ENCODE results near the gene FNIP2.
A peak's percentile ranks its signal among the peaks of the same experiment; 100 is the strongest.

FNIP2 gene

DNA sequence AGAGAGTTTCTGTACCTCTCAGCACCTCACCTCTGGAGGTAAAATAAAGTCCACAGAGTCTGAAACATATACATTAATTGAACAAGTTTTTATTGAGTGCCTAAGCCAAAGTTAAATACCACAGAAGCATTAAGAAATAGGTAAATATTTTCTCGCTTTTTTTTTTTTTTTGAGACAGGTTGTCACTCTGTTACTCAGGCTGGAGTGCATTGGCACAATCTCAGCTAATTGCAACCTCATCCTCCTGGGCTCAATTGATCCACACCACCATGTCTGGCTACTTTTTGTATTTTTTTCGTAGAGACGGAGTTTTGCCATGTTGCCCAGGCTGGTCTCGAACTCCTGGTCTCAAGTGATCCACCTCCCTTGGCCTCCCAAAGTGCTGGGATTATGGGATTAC lies 10.1 kb upstream of the FNIP2 start:
- TF ChIP-seq TEAD4 (IDR thresholded peaks at IDR 0.05): no peak
- no peak for TF ChIP-seq NFIC (IDR thresholded peaks at IDR 0.05)
- TF ChIP-seq, protein P1, sequence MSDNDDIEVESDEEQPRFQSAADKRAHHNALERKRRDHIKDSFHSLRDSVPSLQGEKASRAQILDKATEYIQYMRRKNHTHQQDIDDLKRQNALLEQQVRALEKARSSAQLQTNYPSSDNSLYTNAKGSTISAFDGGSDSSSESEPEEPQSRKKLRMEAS (IDR thresholded peaks at IDR 0.05): no peak
- TF ChIP-seq CEBPB (IDR thresholded peaks at IDR 0.05): no peak
- TF ChIP-seq RAD21 (IDR thresholded peaks at IDR 0.05; ENCODE audit: low read depth): no peak
- no peak for TF ChIP-seq EGR1 (IDR thresholded peaks at IDR 0.05)
- TF ChIP-seq EP300 (IDR thresholded peaks at IDR 0.05; ENCODE audit: borderline replicate concordance): no peak
- TF ChIP-seq ZBTB7A (IDR thresholded peaks at IDR 0.05; ENCODE audit: low read depth): no peak

DNA sequence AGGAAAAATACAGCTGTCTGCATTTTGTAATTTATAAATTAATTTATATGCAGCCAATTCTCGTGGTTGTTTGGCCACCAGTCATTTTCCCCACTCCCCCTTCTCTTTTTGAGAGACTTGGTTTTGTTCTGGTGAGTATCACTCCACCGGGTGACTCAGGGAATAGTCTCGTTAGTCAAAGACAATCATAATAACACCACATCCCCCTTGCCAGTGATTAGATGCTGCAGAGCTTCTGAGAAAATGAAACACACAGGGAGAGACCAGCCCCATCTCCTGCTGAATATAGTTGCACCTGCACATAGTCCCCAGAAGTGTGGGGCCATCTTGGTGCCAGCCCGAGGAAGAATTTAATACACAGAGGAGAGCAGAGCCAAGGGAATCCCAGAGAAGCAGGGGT lies 8.0 kb upstream of the FNIP2 start:
- TF ChIP-seq EGR1 (IDR thresholded peaks at IDR 0.05) (no peak), YY1 (IDR thresholded peaks at IDR 0.05; ENCODE audit: low read depth) (no peak), TCF12 (IDR thresholded peaks at IDR 0.05; ENCODE audit: low read depth) (no peak), CEBPB (IDR thresholded peaks at IDR 0.05) (no peak), ZBTB7A (IDR thresholded peaks at IDR 0.05; ENCODE audit: low read depth) (no peak), TEAD4 (IDR thresholded peaks at IDR 0.05) (no peak), TAF1 (IDR thresholded peaks at IDR 0.05; ENCODE audit: low read depth) (no peak), CREB1 (IDR thresholded peaks at IDR 0.05; ENCODE audit: low read depth) (no peak), RAD21 (IDR thresholded peaks at IDR 0.05; ENCODE audit: low read depth) (no peak), EP300 (IDR thresholded peaks at IDR 0.05; ENCODE audit: borderline replicate concordance) (no peak), NFIC (IDR thresholded peaks at IDR 0.05) (no peak), FOXM1 (IDR thresholded peaks at IDR 0.05; ENCODE audit: borderline replicate concordance, low read depth) (no peak)
- TF ChIP-seq, protein P1 (IDR thresholded peaks at IDR 0.05): no peak
- TF ChIP-seq, protein P2, sequence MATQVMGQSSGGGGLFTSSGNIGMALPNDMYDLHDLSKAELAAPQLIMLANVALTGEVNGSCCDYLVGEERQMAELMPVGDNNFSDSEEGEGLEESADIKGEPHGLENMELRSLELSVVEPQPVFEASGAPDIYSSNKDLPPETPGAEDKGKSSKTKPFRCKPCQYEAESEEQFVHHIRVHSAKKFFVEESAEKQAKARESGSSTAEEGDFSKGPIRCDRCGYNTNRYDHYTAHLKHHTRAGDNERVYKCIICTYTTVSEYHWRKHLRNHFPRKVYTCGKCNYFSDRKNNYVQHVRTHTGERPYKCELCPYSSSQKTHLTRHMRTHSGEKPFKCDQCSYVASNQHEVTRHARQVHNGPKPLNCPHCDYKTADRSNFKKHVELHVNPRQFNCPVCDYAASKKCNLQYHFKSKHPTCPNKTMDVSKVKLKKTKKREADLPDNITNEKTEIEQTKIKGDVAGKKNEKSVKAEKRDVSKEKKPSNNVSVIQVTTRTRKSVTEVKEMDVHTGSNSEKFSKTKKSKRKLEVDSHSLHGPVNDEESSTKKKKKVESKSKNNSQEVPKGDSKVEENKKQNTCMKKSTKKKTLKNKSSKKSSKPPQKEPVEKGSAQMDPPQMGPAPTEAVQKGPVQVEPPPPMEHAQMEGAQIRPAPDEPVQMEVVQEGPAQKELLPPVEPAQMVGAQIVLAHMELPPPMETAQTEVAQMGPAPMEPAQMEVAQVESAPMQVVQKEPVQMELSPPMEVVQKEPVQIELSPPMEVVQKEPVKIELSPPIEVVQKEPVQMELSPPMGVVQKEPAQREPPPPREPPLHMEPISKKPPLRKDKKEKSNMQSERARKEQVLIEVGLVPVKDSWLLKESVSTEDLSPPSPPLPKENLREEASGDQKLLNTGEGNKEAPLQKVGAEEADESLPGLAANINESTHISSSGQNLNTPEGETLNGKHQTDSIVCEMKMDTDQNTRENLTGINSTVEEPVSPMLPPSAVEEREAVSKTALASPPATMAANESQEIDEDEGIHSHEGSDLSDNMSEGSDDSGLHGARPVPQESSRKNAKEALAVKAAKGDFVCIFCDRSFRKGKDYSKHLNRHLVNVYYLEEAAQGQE (IDR thresholded peaks at IDR 0.05; ENCODE audit: low read depth): no peak
- TF ChIP-seq, protein P3, sequence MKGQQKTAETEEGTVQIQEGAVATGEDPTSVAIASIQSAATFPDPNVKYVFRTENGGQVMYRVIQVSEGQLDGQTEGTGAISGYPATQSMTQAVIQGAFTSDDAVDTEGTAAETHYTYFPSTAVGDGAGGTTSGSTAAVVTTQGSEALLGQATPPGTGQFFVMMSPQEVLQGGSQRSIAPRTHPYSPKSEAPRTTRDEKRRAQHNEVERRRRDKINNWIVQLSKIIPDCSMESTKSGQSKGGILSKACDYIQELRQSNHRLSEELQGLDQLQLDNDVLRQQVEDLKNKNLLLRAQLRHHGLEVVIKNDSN (IDR thresholded peaks at IDR 0.05): no peak

DNA sequence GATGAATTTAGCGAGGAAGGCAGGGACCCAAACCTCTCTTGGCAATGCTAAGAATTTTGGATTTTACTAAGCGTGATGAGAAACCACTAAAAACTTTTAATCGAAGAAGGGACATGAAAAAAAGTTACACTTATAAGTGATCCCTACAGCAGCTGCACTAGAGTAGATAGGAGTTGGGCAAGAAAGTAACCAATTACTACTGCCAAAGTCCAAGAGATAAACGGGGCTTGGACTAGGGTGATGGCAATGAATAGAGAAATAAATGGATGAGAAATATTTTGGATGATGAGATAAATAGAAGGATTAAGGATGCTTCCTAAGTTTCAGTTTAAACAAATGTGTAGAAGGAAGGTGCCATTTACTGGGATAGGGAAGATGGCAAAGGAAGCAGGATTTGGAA lies 6.3 kb upstream of the FNIP2 start:
- TF ChIP-seq, protein P2 (IDR thresholded peaks at IDR 0.05; ENCODE audit: low read depth): no peak
- TF ChIP-seq TEAD4 (IDR thresholded peaks at IDR 0.05) (no peak), TCF12 (IDR thresholded peaks at IDR 0.05; ENCODE audit: low read depth) (no peak), CREB1 (IDR thresholded peaks at IDR 0.05; ENCODE audit: low read depth) (no peak), EP300 (IDR thresholded peaks at IDR 0.05; ENCODE audit: borderline replicate concordance) (no peak), NFIC (IDR thresholded peaks at IDR 0.05) (no peak), TAF1 (IDR thresholded peaks at IDR 0.05; ENCODE audit: low read depth) (no peak), RAD21 (IDR thresholded peaks at IDR 0.05; ENCODE audit: low read depth) (no peak), EGR1 (IDR thresholded peaks at IDR 0.05) (no peak)
- TF ChIP-seq, protein P3 (IDR thresholded peaks at IDR 0.05): no peak

DNA sequence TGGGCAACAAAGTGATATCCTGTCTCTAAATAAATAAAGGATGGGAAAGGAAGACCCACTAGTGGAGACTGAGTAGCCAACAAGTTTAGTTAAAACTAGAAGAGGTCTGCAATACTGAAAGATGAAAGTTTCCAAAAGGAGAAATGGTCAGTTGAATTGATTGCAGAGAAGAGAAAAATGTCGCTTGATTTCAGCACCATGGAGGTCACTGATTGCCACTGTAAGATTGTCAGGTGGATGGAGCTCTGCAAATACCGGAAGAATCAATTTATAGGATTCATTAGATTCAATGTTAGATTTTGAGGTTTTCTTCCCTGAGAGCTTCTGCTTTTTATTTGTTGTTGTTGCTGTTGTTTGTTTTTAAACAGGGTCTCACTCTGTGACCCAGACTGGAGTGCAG lies 5.4 kb upstream of the FNIP2 start:
- TF ChIP-seq TEAD4 (IDR thresholded peaks at IDR 0.05) (no peak), NFIC (IDR thresholded peaks at IDR 0.05) (no peak), RAD21 (IDR thresholded peaks at IDR 0.05; ENCODE audit: low read depth) (no peak)
- TF ChIP-seq, protein P2 (IDR thresholded peaks at IDR 0.05; ENCODE audit: low read depth): peak; percentile 66
- TF ChIP-seq, protein P3 (IDR thresholded peaks at IDR 0.05): no peak
